A549 (cell line): ENCODE measurements around the gene GAL3ST2. TPM values are rescaled to one million over a fixed set of nuclear protein-coding genes. Genes with fewer than 3 reads are reported as not detected.

Experiments used
- ATAC-seq, 2 experiments: fragments of 200-7000 bp in 1 of 2; fragments of >200 bp in 1 of 2; cut with Nextera tagmentation in 1 of 2; cut with Tn5 transposase in 1 of 2; 3 replicates each; pipeline versions ENCODE4 v1.8.0 to v1.9.1; 2018 to 2020; ENCODE audit warnings: mild to moderate bottlenecking in 1 of 2, moderate library complexity in 1 of 2
- CTCF ChIA-PET: fragments of 300-600 bp; sonication (Branson Sonifier 250); formaldehyde crosslinking; extraction: SDS; loops from one replicate; lab custom pipeline; 2021; ENCODE audit warnings: antibody characterized with exemption, inconsistent platforms; lab: Yijun Ruan, JAX
- POLR2A ChIA-PET: fragments of 350-600 bp; formaldehyde crosslinking; extraction: SDS; loops from one replicate; lab custom pipeline; 2021; ENCODE audit warnings: antibody characterized with exemption, inconsistent platforms; lab: Yijun Ruan, JAX
- DNase-seq, 2 experiments: peaks; one replicate each; pipeline versions ENCODE4 v3.0.0 to v3.0.0-alpha.2; 2011 to 2016; ENCODE audit warnings: low read depth in 1 of 2, low spot score in 1 of 2
- FAIRE-seq: peaks from 2 replicates; lab custom pipeline; 2011; peaks lifted over from hg19 to GRCh38; lab: Jason Lieb, UNC
- H3K27ac ChIP-seq, 2 experiments: fragments of >200 bp; sonication (Bioruptor Twin); formaldehyde crosslinking; 3 replicates each; pipeline ENCODE4 v1.5.1; 2016 to 2017
- H3K4me1 ChIP-seq: fragments of >200 bp; sonication (Bioruptor Twin); formaldehyde crosslinking; 3 replicates; pipeline ENCODE4 v1.6.1; 2016
- H3K4me2 ChIP-seq: fragments of >200 bp; sonication (Bioruptor Twin); formaldehyde crosslinking; 3 replicates; pipeline ENCODE4 v1.6.1; 2016
- H3K4me3 ChIP-seq: fragments of >200 bp; sonication (Bioruptor Twin); formaldehyde crosslinking; 3 replicates; pipeline ENCODE4 v1.5.1; 2016
- H3K9me3 ChIP-seq: fragments of >200 bp; sonication (Bioruptor Twin); formaldehyde crosslinking; 3 replicates; pipeline ENCODE4 v1.6.1; 2016
- BHLHE40 ChIP-seq: IDR thresholded peaks from 2 replicates; pipeline ENCODE4 v1.6.1; 2012; ENCODE audit warnings: low read depth, low read length, inconsistent platforms
- ESRRA ChIP-seq: fragments of 150-350 bp; IDR thresholded peaks from 2 replicates; pipeline ENCODE4 v1.6.1; 2014; ENCODE audit warnings: mild to moderate bottlenecking, low read length, borderline replicate concordance
- HOXA7 ChIP-seq: fragments of 250-450 bp; sonication (Bioruptor Pico); IDR thresholded peaks from 2 replicates; pipeline ENCODE4 v1.5.0; 2020; ENCODE audit warnings: mild to moderate bottlenecking, moderate library complexity
- NPAS2 ChIP-seq: fragments of 250-450 bp; sonication (Bioruptor Pico); IDR thresholded peaks from 2 replicates; pipeline ENCODE4 v1.8.0; 2022; ENCODE audit warnings: mild to moderate bottlenecking, moderate library complexity, borderline replicate concordance
- RFX5 ChIP-seq: fragments of 450-650 bp; IDR thresholded peaks from 2 replicates; pipeline ENCODE4 v1.7.1; 2014; ENCODE audit warnings: antibody characterized with exemption, mild to moderate bottlenecking, moderate library complexity
- TFCP2L1 ChIP-seq: fragments of 250-450 bp; sonication (Bioruptor Pico); IDR thresholded peaks from 2 replicates; pipeline ENCODE4 v1.5.0; 2021; ENCODE audit warnings: mild to moderate bottlenecking
- ZFP36 ChIP-seq: fragments of 450-650 bp; IDR thresholded peaks from 2 replicates; pipeline ENCODE4 v1.6.1; 2014; ENCODE audit warnings: borderline replicate concordance; ENCODE audit not compliant: partially characterized antibody
- ZSCAN20 ChIP-seq: fragments of 250-450 bp; sonication (Bioruptor Pico); IDR thresholded peaks from 2 replicates; pipeline ENCODE4 v1.8.0; 2022; ENCODE audit warnings: mild to moderate bottlenecking, moderate library complexity
- WGBS: methylation state at CpG from one replicate; pipeline ENCODE4 v1.1.6; 2017; ENCODE audit errors: missing lambda C conversion rate; 5-methylcytosine and 5-hydroxymethylcytosine counted together
- polyA plus RNA-seq, 4 experiments: library from polyadenylated mRNA; depleted of rRNA in 3 of 4; stranded (reverse); fragments of >200 nt; fragmentation: RNase III in 1 of 4; extraction: RNeasy Plus Mini Kit Qiagen cat#74134 plus additional on column Dnase treatment in 1 of 4; gene quantifications; 2 replicates in 3 of 4; 3 replicates in 1 of 4; pipeline ENCODE4 v1.2.3, GENCODE V29; 2011 to 2017
- TF ChIP-seq, protein P1 (sequence below): fragments of >200 bp; sonication (Bioruptor Twin); formaldehyde crosslinking; IDR thresholded peaks from 3 replicates; pipeline ENCODE4 v1.5.1; 2016
- TF ChIP-seq, protein P2 (sequence below): fragments of 200-600 bp; sonication (generic); IDR thresholded peaks from 2 replicates; pipeline ENCODE4 v1.6.1; 2016; ENCODE audit warnings: antibody characterized with exemption, mild to moderate bottlenecking, moderate library complexity
- TF ChIP-seq, protein P3 (sequence below): IDR thresholded peaks from 2 replicates; pipeline ENCODE4 v1.6.1; 2012
- TF ChIP-seq, protein P4 (sequence below): fragments of 450-650 bp; IDR thresholded peaks from 2 replicates; pipeline ENCODE4 v1.6.1; 2014; ENCODE audit warnings: antibody characterized with exemption

GAL3ST2 gene
- polyA plus RNA-seq, 2 of the 4 experiments (the other 2 are of a cell fraction) = 0.61 TPM; not detected in 1

DNA sequence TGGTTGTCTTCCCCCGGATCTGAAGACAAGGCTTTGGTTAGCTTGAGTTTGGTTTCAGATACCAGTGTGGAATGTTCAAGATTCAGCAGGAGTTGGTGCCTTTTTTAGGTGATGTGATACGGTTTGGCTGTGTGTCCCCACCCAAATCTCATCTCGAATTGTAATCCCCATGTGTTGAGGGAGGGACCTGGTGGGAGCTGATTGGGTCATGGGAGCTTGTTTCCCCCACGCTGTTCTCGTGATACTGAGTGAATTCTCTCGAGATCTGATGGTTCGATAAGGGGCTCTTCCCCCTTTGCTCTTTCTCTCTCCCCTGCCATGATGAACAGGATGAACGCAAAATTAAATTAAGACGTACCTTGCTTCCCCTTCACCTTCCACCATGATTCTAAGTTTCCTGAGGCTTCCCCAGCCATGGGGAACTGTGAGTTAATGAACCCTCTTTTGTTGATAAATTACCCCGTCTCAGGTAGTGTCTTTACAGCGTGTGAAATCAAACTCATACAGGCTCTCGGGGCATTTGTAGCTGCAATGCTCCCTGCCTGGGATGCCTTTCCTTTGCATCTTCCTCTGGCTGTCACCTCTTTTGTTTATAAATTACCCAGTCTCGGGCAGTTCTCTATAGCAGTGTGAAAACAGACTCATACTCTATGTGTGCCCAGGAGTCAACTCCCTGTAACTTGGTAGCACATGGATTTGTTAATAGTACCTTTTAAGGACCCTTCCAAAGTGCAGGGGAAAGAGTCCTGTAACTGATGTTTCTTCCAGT lies 60.8 kb downstream of the GAL3ST2 start:
- no peak overlapping the region for H3K4me2 ChIP-seq
- H3K4me3 ChIP-seq = no peak overlapping the region
- TF ChIP-seq, protein P1, sequence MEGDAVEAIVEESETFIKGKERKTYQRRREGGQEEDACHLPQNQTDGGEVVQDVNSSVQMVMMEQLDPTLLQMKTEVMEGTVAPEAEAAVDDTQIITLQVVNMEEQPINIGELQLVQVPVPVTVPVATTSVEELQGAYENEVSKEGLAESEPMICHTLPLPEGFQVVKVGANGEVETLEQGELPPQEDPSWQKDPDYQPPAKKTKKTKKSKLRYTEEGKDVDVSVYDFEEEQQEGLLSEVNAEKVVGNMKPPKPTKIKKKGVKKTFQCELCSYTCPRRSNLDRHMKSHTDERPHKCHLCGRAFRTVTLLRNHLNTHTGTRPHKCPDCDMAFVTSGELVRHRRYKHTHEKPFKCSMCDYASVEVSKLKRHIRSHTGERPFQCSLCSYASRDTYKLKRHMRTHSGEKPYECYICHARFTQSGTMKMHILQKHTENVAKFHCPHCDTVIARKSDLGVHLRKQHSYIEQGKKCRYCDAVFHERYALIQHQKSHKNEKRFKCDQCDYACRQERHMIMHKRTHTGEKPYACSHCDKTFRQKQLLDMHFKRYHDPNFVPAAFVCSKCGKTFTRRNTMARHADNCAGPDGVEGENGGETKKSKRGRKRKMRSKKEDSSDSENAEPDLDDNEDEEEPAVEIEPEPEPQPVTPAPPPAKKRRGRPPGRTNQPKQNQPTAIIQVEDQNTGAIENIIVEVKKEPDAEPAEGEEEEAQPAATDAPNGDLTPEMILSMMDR = no peak
- TF ChIP-seq ZFP36 = no peak
- TF ChIP-seq, protein P2, sequence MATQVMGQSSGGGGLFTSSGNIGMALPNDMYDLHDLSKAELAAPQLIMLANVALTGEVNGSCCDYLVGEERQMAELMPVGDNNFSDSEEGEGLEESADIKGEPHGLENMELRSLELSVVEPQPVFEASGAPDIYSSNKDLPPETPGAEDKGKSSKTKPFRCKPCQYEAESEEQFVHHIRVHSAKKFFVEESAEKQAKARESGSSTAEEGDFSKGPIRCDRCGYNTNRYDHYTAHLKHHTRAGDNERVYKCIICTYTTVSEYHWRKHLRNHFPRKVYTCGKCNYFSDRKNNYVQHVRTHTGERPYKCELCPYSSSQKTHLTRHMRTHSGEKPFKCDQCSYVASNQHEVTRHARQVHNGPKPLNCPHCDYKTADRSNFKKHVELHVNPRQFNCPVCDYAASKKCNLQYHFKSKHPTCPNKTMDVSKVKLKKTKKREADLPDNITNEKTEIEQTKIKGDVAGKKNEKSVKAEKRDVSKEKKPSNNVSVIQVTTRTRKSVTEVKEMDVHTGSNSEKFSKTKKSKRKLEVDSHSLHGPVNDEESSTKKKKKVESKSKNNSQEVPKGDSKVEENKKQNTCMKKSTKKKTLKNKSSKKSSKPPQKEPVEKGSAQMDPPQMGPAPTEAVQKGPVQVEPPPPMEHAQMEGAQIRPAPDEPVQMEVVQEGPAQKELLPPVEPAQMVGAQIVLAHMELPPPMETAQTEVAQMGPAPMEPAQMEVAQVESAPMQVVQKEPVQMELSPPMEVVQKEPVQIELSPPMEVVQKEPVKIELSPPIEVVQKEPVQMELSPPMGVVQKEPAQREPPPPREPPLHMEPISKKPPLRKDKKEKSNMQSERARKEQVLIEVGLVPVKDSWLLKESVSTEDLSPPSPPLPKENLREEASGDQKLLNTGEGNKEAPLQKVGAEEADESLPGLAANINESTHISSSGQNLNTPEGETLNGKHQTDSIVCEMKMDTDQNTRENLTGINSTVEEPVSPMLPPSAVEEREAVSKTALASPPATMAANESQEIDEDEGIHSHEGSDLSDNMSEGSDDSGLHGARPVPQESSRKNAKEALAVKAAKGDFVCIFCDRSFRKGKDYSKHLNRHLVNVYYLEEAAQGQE = no peak
- TF ChIP-seq, protein P3, sequence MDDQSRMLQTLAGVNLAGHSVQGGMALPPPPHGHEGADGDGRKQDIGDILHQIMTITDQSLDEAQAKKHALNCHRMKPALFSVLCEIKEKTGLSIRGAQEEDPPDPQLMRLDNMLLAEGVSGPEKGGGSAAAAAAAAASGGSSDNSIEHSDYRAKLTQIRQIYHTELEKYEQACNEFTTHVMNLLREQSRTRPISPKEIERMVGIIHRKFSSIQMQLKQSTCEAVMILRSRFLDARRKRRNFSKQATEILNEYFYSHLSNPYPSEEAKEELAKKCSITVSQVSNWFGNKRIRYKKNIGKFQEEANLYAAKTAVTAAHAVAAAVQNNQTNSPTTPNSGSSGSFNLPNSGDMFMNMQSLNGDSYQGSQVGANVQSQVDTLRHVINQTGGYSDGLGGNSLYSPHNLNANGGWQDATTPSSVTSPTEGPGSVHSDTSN = no peak
- TF ChIP-seq, protein P4, sequence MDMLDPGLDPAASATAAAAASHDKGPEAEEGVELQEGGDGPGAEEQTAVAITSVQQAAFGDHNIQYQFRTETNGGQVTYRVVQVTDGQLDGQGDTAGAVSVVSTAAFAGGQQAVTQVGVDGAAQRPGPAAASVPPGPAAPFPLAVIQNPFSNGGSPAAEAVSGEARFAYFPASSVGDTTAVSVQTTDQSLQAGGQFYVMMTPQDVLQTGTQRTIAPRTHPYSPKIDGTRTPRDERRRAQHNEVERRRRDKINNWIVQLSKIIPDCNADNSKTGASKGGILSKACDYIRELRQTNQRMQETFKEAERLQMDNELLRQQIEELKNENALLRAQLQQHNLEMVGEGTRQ = no peak
- no peak for TF ChIP-seq RFX5
- ChIA-PET CTCF (interaction anchor here (1.0 kb wide), 1 partner anchor 29 kb away, joined by 3 read pairs; no protein-coding TSS in a partner anchor), POLR2A (interaction anchor here (1.2 kb wide), 1 partner anchor 136 kb away, joined by 3 read pairs; no protein-coding TSS in a partner anchor)
- no peak overlapping the region for H3K27ac ChIP-seq
- ATAC-seq (no peak), FAIRE-seq (no peak), DNase-seq (no peak)
- H3K4me1 ChIP-seq = 0 out of 3 replicates have a peak, but pooled peaks cover 3% of the 10 kb centered on the region
- no peaks in the 10 kb centered on the region for H3K9me3 ChIP-seq
- 43% methylated on average over 13 of the region's 13 CpGs for WGBS

DNA sequence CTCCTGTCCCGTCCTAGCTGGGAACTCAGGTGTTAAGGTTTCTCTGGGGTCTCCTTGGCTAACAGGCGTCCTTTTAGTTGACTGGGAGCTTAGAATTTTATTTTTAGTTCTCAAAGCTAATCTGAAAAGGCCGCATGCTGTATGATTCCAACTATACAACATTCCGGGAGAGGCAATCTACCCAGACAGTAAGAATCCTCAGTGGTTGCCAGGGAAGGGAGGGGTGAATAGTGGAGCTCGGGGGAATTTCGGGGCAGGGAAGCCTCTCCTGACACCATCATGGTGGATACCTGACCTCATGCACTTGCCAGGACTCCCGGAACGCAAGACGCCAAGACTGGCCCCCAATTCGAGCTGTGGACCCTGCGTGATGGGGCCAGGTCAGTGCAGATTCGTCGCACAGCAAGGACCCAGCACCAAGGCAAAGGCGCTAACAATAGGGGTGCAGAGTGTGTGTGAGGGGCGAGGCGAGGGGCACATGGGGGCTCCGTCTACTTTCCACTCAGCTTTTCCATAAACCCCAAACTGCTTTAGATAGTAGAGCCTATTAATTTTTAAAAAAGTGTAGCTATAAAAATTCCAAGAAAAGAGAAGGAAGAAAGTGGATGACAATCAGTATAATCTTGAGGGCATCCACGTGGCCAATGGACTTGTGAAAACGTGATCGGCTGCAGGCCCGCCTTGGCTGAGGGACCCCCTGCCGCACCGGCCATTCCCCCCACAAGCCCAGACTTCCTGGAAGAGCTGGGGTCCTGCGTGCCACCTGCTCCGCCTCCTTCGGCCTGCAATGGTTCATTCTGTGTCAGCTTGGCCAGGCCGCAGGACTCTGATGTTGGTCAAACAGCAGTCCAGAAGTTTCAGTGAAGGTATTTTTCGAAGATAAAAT lies 64.8 kb downstream of the GAL3ST2 start:
- FAIRE-seq (no peak), DNase-seq (no peak), ATAC-seq (no peak)
- POLR2A ChIA-PET = no interaction called here
- Histone ChIP-seq H3K4me3 (no peak overlapping the region), H3K4me1 (peaks cover 5% of the 10 kb centered on the region; the same call in 1 of the 3 replicates), H3K27ac (no peak overlapping the region), H3K9me3 (no peaks in the 10 kb centered on the region), H3K4me2 (no peak overlapping the region)
- CTCF ChIA-PET = interaction anchor here (1.2 to 1.6 kb wide), 3 partner anchors 13 to 101 kb away, joined by 3 to 6 read pairs (median 3); no protein-coding TSS in a partner anchor
- no peak for TF ChIP-seq ZFP36
- no peak for TF ChIP-seq TFCP2L1 (CRISPR knock-in tag)
- no peak for TF ChIP-seq ESRRA
- no peak for TF ChIP-seq ZSCAN20
- no peak for TF ChIP-seq HOXA7 (CRISPR knock-in tag)
- no peak for TF ChIP-seq BHLHE40
- no peak for TF ChIP-seq NPAS2 (CRISPR knock-in tag)
- 85% methylated on average over 28 of the region's 28 CpGs for WGBS
